Breast epithelium (tissue), 3 donors: Measurements from ENCODE around the gene SFTA2.

Experiments used
- POLR2A ChIP-seq: fragments of 450-650 bp; IDR thresholded peaks from one replicate; pipeline ENCODE4 v1.6.1; 2016; ENCODE audit warnings: antibody characterized with exemption, mild to moderate bottlenecking, moderate library complexity
- POLR2AphosphoS5 ChIP-seq, 3 donors: sonication (generic); formaldehyde crosslinking; IDR thresholded peaks; one replicate each; pipeline ENCODE4 v1.6.1; 2017; ENCODE audit warnings: antibody characterized with exemption in 3 of 3
- TF ChIP-seq, protein P1 (sequence below), 3 donors: fragments of 450-650 bp; IDR thresholded peaks; one replicate each; pipeline ENCODE4 v1.5.1; 2016 to 2017; ENCODE audit warnings: antibody characterized with exemption in 3 of 3, mild to moderate bottlenecking in 3 of 3, moderate library complexity in 3 of 3

DNA sequence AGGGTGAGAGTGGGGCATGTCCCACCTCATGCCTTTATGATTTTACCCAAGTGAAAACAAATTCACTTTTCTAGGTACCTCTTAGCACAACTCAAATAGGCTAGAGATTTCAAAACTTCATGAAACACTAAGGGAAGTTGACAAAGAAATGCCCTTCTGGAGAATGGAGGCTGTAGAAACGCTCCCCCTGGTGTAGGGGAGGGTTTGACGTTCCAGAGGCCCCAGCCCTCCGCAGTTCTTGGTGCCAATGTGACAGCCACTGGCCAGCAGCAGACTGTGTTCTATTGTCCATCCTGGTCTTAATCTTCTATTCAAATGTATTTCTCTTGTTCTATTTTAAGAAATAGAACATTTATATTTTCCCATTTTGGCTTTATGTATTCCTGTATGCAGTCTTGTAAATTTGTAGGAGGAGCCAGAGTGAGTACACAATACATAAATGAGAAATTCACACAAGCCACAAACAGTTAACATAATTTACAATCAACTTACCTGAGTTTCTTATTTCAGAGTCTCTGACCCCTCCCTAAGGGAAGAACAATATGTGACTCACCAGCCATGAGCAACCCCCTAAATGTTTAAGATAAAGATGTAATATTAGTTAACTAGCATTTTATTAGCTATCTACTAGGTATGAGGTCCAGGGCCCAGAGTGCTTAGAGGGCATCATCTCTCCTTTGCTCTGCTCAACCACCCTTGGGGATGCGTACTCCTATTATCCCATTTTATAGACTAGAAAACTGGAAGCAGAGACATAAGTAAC, 42.7 kb upstream of the SFTA2 start:
- TF ChIP-seq, protein P1, sequence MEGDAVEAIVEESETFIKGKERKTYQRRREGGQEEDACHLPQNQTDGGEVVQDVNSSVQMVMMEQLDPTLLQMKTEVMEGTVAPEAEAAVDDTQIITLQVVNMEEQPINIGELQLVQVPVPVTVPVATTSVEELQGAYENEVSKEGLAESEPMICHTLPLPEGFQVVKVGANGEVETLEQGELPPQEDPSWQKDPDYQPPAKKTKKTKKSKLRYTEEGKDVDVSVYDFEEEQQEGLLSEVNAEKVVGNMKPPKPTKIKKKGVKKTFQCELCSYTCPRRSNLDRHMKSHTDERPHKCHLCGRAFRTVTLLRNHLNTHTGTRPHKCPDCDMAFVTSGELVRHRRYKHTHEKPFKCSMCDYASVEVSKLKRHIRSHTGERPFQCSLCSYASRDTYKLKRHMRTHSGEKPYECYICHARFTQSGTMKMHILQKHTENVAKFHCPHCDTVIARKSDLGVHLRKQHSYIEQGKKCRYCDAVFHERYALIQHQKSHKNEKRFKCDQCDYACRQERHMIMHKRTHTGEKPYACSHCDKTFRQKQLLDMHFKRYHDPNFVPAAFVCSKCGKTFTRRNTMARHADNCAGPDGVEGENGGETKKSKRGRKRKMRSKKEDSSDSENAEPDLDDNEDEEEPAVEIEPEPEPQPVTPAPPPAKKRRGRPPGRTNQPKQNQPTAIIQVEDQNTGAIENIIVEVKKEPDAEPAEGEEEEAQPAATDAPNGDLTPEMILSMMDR (IDR thresholded peaks at IDR 0.05): no peak
- TF ChIP-seq POLR2AphosphoS5 (IDR thresholded peaks at IDR 0.05): no peak
- TF ChIP-seq POLR2A: no peak
